ENCODE data around the gene PTP4A2. TPM values are rescaled to one million over a fixed set of nuclear protein-coding genes. Genes with fewer than 3 reads are reported as not detected.

Gene PTP4A2
- total RNA-seq, 1 donor from 2014 or later: 162 TPM

GRCh38 chr1:31976401-31976800, 38.2 kb upstream of the PTP4A2 start:
- H3K27me3 Mint-ChIP-seq (ENCODE audit: unreplicated experiment): peaks cover 3% of the 10 kb centered on the region
- H3K9me3 Mint-ChIP-seq (ENCODE audit: unreplicated experiment): no peaks in the 10 kb centered on the region
- no peak for TF ChIP-seq CTCF (IDR thresholded peaks at IDR 0.05; ENCODE audit: unreplicated experiment)
- H3K27ac Mint-ChIP-seq (ENCODE audit: unreplicated experiment): no peak overlapping the region
- no peaks in the 10 kb centered on the region for H3K36me3 Mint-ChIP-seq (ENCODE audit: low read depth, unreplicated experiment)
- no peak overlapping the region for H3K4me3 Mint-ChIP-seq (ENCODE audit: unreplicated experiment)
- H3K4me1 Mint-ChIP-seq (ENCODE audit: unreplicated experiment): peaks cover 8% of the 10 kb centered on the region
- DNase-seq (ENCODE audit: low spot score): no peak

GRCh38 chr1:31970873-31971272, 32.7 kb upstream of the PTP4A2 start:
- TF ChIP-seq CTCF (IDR thresholded peaks at IDR 0.05; ENCODE audit: unreplicated experiment): no peak
- no peak for DNase-seq (ENCODE audit: low spot score)
- no peak overlapping the region for H3K27ac Mint-ChIP-seq (ENCODE audit: unreplicated experiment)
- no peaks in the 10 kb centered on the region for H3K27me3 Mint-ChIP-seq (ENCODE audit: unreplicated experiment)
- H3K36me3 Mint-ChIP-seq (ENCODE audit: low read depth, unreplicated experiment): no peaks in the 10 kb centered on the region
- H3K9me3 Mint-ChIP-seq (ENCODE audit: unreplicated experiment): no peaks in the 10 kb centered on the region
- no peaks in the 10 kb centered on the region for H3K4me1 Mint-ChIP-seq (ENCODE audit: unreplicated experiment)
- H3K4me3 Mint-ChIP-seq (ENCODE audit: unreplicated experiment): no peak overlapping the region

GRCh38 chr1:31961536-31961935, 23.4 kb upstream of the PTP4A2 start:
- H3K4me3 Mint-ChIP-seq (ENCODE audit: unreplicated experiment): no peak overlapping the region
- H3K36me3 Mint-ChIP-seq (ENCODE audit: low read depth, unreplicated experiment): no peaks in the 10 kb centered on the region
- H3K9me3 Mint-ChIP-seq (ENCODE audit: unreplicated experiment): no peaks in the 10 kb centered on the region
- no peak for TF ChIP-seq CTCF (IDR thresholded peaks at IDR 0.05; ENCODE audit: unreplicated experiment)
- H3K27ac Mint-ChIP-seq (ENCODE audit: unreplicated experiment): no peak overlapping the region
- H3K27me3 Mint-ChIP-seq (ENCODE audit: unreplicated experiment): no peaks in the 10 kb centered on the region
- H3K4me1 Mint-ChIP-seq (ENCODE audit: unreplicated experiment): peaks cover 4% of the 10 kb centered on the region
- no peak for DNase-seq (ENCODE audit: low spot score)

GRCh38 chr1:31959521-31960340, 21.6 kb upstream of the PTP4A2 start:
- peaks cover 17% of the 10 kb centered on the region for H3K4me1 Mint-ChIP-seq (ENCODE audit: unreplicated experiment)
- no peaks in the 10 kb centered on the region for H3K9me3 Mint-ChIP-seq (ENCODE audit: unreplicated experiment)
- no peak for DNase-seq (ENCODE audit: low spot score)
- peaks cover 3% of the 10 kb centered on the region for H3K27me3 Mint-ChIP-seq (ENCODE audit: unreplicated experiment)
- TF ChIP-seq CTCF (IDR thresholded peaks at IDR 0.05; ENCODE audit: unreplicated experiment): no peak
- no peak overlapping the region for H3K4me3 Mint-ChIP-seq (ENCODE audit: unreplicated experiment)
- no peaks in the 10 kb centered on the region for H3K36me3 Mint-ChIP-seq (ENCODE audit: low read depth, unreplicated experiment)
- H3K27ac Mint-ChIP-seq (ENCODE audit: unreplicated experiment): no peak overlapping the region
